GM11168 (cell line): ENCODE data around the gene TBC1D1.

Experiments used
- in situ Hi-C: fragments of 300-500 bp; cut with MboI; formaldehyde crosslinking; loops from one replicate; pipeline ENCODE4 v1.12.0; 2022; ENCODE audit warnings: low sequenced_read_pairs; ENCODE audit not compliant: unreplicated experiment

The TBC1D1 gene

GRCh38 chr4:38071801-38072431 is 181.0 kb downstream of the TBC1D1 start:
- in situ Hi-C loops, result no loop called here

DNA sequence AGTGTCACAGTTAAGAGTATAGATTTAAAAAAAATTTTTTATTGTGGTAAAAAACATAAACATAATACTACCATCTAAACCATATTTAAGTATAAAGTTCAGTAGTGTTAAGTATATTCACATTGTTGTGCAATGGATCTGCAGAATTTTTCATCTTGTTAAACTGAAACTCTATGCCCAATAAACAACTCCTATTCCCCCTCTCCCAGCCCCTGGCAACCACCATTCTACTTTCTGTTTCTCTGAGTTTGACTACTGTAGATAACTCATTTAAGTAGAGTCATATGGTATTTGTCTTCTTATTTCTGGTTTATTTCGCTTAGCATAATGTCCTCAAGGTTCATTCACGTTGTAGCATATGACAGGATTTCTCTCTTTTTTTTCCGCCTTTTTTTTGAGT is 181.7 kb downstream of the TBC1D1 start:
- in situ Hi-C loops, result no loop called here

DNA sequence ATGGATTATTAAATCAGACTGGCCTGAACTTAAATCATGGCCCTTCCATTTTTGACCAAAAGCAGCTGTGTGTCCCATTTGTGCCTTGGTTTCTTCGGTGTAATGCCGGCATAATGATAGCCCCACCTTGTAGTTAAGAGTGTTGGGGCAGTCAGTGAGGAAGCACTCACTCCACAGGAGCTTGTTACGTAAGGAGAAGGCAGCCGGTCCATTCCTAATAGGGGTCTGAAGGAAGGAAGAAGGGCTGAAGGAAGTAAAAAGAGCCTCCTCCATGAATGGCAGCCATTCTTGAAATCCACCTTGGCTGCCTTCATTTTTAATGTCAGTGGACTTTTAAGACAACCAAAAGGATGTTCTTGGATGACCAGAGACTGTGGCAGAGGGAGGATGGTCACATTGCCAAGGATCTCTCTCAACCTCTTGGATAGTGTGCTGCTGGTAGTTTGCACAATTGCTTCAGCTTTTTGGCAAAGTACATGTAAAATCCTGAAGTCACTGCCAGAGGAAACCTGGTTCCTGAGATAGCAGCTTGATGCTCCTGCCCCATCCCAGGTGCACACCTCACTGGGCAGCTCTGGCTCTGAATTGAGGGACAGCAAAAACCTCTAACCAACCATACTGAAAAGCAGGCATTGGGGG is 182.8 kb downstream of the TBC1D1 start:
- in situ Hi-C loops, result no loop called here

DNA sequence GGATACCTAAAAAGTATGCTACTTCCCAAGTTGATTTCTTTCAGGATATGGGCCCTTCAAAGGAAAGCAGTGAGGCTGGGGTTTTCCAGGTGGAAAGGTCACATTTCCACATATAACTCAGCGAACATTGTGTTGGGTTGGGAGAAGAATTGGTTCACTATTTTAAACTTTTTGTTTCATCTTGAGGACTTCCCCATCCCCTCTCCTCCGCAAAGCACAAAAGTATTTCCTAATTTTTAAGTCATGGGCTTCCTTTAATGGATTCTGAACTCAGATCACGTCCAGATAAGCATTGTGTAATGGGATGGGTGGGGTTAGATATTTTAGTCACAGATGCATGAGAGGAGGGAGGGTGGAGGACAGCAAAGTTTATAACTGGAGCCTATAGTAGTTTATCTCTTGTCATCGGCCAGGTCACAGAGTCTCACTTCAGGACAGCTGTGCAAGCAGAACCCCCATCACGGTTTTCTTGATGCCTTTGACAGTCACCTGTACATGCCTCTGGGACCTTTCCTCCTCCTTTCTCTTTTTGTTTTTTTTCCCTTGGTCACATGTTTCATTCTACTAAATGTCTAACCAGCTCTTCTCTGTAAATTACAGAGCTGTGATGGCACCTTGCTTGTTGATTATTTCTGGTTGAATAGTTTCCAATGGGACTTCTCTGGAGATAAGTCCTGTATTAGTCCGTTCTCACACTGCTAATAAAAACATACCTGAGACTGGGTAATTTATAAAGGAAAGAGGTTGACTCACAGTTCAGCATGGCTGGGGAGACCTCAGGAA is 184.7 kb downstream of the TBC1D1 start:
- in situ Hi-C loops, result loop anchor here (5.0 kb wide), 2 partner anchors 57 to 97 kb away; no protein-coding TSS in a partner anchor

- in situ Hi-C loops, result loop anchor here (5.0 kb wide), 2 partner anchors 56 to 96 kb away; no protein-coding TSS in a partner anchor
Observed at GRCh38 chr4:38076153-38076669, 185.3 kb downstream of the TBC1D1 start.

DNA sequence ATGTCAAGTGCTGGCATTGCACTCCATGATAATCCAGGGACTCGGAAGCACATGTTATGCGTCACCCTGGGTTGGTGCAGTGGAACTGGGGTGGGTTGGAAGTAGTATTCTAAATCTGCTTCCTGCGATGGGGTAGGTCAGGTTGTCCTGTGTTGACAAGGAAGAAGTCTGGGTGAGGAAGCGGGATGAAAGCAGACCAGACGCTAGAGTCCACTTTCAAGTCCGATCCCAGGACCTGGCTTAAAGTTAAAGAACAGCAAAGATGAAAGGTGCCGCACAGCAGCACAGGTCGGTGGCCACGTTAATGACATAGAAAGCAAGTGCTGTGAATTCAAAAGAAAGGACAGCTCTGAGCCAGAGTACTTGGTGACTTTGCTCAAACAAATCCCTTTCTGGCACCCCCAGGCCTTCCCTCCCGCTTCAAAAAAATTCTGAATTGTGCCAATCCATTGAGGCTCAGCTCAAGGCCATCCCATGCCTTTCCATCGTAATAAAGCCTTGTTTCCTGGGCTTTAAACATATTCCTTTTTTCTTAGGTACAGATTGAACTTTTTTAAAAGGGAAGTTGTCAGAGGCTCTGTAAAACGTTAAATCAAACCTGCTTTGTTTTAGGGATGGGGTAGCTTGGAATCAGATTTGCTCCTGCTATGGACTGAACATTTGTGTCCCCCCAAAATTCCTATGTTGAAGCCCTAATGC is 187.1 kb downstream of the TBC1D1 start:
- in situ Hi-C loops, result loop anchor here (5.0 kb wide), 2 partner anchors 54 to 94 kb away; no protein-coding TSS in a partner anchor

DNA sequence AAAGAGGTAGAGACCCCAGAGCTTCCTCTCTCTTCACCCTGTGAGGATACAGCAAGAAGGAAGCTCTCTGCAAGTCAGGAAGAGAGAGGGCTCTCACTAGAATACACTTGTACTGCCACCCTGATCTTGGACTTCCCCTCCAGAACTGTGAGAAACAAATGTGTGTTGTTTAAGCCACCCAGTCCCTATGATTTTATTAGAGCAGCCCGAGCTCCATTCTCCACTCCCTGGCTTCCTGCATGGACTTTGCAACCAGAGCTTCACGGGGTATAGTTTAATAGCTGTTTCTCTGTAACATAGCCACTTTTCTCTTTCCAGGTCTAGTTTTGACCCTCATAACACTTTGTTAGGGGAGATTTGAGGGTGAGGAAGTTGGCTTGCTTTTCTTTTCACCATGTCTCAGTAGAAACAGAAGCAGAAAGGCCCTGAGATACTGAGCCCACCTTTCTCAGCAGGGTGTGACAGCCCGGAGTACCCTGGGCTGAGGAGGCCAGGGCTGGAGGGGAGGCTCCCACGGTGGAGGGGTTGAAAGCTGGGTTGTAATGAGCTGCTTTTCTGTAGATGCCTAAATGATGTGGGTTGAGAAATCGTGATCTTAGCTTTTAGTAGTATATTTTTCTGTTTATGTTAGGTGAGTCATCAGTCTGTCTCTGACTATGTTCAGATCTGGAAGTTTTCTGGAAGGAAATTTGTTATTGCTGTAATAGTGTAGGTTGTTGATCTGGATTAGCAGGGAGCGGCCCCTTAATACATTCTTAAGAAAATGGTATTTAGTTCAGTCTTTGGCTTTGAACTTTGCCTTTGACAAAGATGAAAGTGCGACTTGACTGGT is 187.9 kb downstream of the TBC1D1 start:
- in situ Hi-C loops, result loop anchor here (5.0 kb wide), 2 partner anchors 53 to 93 kb away; no protein-coding TSS in a partner anchor

DNA sequence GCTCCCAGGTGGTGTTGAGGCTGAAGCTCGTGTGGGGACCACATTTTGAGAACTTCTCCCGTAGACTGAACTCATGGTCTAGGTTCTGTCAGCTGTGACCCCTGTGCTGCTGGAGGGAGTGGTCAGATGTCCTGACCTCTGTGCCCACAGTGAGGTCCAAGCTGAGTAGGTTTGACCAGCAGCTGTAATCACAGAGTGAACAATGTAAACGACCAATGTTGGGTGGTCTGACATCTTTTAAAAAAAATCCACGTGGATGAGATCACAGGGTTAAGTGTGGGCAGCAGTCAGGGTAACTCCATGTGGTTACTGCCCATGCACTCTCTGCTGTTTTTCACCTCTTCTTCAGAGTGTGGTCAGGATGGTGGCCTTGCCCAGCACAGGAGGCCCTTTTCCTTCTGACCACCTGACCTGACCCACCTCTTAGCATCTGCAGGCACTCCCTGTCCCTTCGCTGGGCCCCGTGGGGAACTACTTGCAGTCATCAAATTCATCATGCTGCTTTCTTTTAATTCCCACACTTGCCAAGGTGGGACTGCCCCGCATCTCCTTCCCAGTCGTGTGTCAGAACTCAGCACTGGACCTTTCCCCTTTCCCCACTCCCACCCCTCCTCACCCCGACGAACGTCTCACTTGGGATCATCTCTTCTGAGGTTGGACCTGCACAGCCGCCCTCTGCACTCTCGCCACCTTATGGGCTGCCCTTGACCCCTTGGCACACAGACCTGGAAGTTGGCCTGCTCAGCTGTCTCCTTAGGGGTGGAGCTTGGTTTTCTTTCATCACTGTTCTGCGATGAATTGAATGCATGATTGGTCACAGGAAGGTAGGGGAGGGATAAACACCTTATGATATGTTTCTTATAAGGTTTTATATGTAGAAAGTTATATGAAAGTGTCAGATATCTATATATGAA is 189.4 kb downstream of the TBC1D1 start:
- in situ Hi-C loops, result loop anchor here (10.0 kb wide), 1 partner anchor 654 kb away; no protein-coding TSS in a partner anchor

DNA sequence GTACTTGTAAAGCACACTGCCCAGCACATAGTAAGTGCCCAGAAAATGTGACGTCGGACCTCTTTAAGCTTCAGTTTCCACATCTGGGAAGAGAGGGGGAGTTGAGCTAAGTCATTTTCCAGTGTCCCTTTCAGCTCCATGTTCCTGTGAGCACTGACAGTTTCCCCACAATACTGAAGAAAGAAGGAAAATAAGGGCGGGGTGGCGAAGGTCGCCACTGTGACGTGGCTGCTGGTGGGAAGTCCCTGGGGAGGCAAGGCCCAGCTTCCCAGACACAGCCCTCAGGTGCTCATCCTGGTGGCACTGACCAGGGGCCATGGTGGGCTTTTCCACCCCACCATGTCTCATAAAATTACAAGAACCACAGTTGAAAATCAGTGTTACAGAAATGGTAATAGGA is 191.1 kb downstream of the TBC1D1 start:
- in situ Hi-C loops, result loop anchor here (10.0 kb wide), 1 partner anchor 653 kb away; no protein-coding TSS in a partner anchor

GRCh38 chr4:38082424-38083385 is 191.8 kb downstream of the TBC1D1 start:
- in situ Hi-C loops, result loop anchor here (10.0 kb wide), 1 partner anchor 652 kb away; no protein-coding TSS in a partner anchor

- in situ Hi-C loops, result loop anchor here (10.0 kb wide), 1 partner anchor 650 kb away; no protein-coding TSS in a partner anchor
Observed at GRCh38 chr4:38084877-38085711, 194.2 kb downstream of the TBC1D1 start.

DNA sequence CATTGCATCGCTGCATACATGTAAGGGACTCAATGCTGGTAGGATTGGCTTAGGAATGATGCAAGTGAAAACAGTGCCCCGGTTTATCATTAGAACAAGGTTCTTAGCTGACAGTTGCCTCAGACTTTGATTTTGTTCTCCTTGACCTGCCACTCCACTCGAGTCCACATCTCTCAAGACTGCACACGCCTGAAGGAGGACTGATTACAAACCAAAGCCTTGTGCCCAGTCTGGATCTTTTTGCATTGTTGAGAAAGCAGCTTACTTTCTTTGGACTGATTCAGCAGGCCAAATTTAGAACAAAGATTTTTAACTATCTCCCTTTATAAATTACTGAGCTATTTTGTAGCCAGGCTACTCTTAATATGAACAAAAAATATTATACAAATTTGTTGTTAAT is 194.9 kb downstream of the TBC1D1 start:
- in situ Hi-C loops, result loop anchor here (10.0 kb wide), 1 partner anchor 649 kb away; no protein-coding TSS in a partner anchor

- in situ Hi-C loops, result loop anchor here (10.0 kb wide), 1 partner anchor 649 kb away; no protein-coding TSS in a partner anchor
Observed at GRCh38 chr4:38086151-38086848, 195.4 kb downstream of the TBC1D1 start.

DNA sequence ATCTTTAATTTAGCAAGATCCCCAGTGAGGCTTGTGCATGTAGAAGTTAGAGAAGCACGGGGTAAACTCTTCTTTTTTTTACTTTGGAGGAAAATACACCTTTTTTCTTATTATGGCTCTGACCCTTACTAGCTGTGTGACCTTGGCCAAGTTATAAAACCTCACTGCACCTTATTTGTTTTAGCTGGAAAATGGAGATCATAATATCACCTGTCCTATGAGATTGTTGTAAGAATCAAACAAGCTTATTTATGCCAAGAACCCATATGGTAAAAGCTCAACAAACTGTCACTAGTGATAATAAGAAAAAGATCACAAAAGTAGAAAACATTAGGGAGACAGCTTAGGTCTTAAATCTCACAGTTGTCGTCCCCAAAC is 196.0 kb downstream of the TBC1D1 start:
- in situ Hi-C loops, result loop anchor here (10.0 kb wide), 1 partner anchor 648 kb away; no protein-coding TSS in a partner anchor

- in situ Hi-C loops, result loop anchor here (10.0 kb wide), 1 partner anchor 646 kb away; no protein-coding TSS in a partner anchor
Observed at GRCh38 chr4:38088321-38088720, 197.4 kb downstream of the TBC1D1 start.
